NT2/D1 (cell line): ENCODE results near the gene PCDHB12.

Experiments
- SUZ12 ChIP-seq: IDR thresholded peaks from 2 replicates; pipeline ENCODE4 v1.6.1; 2011; ENCODE audit not compliant: insufficient read length, insufficient read depth; ENCODE audit errors: extremely low read depth
- YY1 ChIP-seq: IDR thresholded peaks from 2 replicates; pipeline ENCODE4 v1.6.1; 2011; ENCODE audit not compliant: insufficient read length, insufficient read depth
- ZNF274 ChIP-seq: IDR thresholded peaks from 2 replicates; pipeline ENCODE4 v1.6.1; 2011; ENCODE audit warnings: mild to moderate bottlenecking, low read depth, low read length

DNA sequence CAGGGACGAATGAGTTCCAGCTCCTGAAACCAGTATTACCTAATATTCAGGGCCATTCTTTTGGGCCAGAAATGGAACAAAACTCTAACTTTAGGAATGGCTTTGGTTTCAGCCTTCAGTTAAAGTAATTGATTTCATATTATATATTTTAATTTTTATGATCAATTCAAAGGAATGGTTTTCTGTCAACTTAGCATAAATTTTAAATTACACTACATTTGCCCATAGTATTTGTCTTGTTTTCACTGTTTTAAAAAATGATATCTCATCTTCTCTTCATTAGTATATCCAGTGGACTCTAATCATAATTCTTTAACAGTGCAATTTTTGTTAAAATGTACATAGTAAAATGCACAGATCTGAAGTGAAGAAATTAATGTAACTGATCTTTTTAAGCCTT, 28.2 kb upstream of the PCDHB12 start:
- TF ChIP-seq YY1 (no peak), SUZ12 (no peak), ZNF274 (no peak)
